Sciatic nerve (tissue), 2 donors: Measurements from ENCODE around the gene MAPK6. TPM values are rescaled to one million over a fixed set of nuclear protein-coding genes. Genes with fewer than 3 reads are reported as not detected.
"Not testable (repeated sequence)": the region's sequence is repeated elsewhere in the genome, so short reads cannot be mapped to it uniquely, and the experiment has no call there.

Experiments used
- ATAC-seq: fragments of 200-7000 bp; cut with Tn5 transposase; one replicate; pipeline ENCODE4 v1.9.1; 2020; ENCODE audit warnings: mild to moderate bottlenecking, moderate library complexity
- DNase-seq: peaks from one replicate; pipeline ENCODE4 v3.0.0-alpha.2; 2020; ENCODE audit warnings: low spot score
- intact Hi-C: fragments of 100-400 bp; cut with DNase I; formaldehyde crosslinking; loops from one replicate; pipeline ENCODE4 v1.14.2; 2022
- total RNA-seq: library from RNA; stranded (reverse); fragmentation: NEBNext Ultra II Directional; extraction: Animal tissue kit (Norgen Biotek cat#: 25700); gene quantifications from one replicate; pipeline ENCODE4 v1.2.1, GENCODE V29; 2021
- donor health status: DM: no; HTN: no; CAD: no.
- donor health status: DM: no; HTN: no; CAD: no.

MAPK6 gene
- total RNA-seq, 1 donor from 2014 or later, result 26.3 TPM

DNA sequence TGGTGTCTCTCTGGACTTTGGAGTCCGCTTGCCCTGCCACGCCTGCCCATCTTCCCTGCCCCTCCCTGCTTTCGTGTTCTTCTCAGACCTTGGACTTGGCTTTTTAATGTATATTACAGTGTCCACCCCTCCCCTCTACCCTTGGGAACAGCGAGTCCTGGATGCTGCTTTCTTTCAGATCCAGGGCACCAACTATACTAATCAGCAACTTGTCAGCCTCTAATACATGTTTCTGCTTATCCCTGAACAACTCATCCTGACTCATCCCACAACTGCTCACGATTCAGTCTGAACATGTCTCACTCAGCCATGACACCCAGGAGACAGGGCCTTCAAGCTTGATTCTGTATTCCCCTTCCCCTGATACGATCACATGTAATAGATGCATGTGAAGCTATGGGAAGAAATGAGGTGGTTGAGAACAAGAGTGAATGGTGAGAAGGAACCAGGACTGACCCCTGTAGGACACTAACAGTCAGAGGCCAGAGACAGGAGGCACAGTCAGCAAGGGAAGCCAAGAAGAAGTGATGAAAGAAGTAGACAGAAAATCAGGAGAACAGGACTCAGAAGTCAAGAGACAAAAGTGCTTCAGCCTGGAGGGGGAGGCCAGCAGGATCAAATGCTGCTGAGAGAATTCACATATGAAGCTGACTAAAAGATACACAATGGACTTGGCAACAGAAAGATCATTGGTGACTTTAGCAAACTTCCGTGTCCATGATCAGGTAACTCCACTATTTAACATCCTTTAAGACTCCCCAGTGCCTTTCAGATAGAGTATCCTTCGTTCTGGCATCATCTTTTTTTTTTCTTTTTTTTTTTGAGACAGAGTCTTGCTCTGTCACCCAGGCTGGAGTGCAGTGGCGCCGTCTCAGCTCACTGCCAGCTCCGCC is 58.1 kb downstream of the MAPK6 start:
- intact Hi-C loops, result no loop called here
- ATAC-seq, result no peak
- no peak for DNase-seq

DNA sequence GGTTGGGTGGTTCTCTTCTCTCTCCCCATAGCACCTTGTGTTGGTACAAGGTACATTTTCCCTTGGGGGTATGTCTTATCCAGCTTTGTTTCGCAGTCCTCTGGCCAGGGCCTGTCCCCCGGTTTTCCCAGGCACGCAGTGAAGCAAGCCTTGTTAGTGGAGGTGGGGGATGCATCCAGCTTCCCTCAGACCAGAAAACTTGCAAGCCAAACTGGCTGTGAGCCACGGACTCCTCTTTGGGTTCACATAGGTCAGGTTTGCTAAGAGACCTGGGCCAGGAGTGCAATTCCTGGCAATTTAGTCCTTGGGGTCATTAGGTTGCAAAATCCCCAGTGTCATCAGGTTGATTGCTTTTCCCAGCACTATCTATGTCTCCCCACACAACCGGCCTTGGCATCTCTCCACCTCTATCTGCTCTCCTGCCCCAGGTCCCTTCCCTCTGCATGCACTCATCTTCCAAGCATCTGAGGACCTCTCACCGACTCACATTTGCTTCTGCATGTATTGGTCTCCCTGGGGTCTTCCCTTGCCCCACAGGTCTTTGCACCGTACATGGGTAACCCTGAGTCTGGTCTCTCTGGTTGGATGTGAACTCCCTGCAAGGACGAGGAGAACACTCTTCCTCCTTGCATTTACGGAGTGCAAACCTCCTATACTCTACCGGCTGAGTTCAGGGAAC is 59.3 kb downstream of the MAPK6 start:
- DNase-seq (no peak), ATAC-seq (peak; percentile 34)
- intact Hi-C loops, result no loop called here

DNA sequence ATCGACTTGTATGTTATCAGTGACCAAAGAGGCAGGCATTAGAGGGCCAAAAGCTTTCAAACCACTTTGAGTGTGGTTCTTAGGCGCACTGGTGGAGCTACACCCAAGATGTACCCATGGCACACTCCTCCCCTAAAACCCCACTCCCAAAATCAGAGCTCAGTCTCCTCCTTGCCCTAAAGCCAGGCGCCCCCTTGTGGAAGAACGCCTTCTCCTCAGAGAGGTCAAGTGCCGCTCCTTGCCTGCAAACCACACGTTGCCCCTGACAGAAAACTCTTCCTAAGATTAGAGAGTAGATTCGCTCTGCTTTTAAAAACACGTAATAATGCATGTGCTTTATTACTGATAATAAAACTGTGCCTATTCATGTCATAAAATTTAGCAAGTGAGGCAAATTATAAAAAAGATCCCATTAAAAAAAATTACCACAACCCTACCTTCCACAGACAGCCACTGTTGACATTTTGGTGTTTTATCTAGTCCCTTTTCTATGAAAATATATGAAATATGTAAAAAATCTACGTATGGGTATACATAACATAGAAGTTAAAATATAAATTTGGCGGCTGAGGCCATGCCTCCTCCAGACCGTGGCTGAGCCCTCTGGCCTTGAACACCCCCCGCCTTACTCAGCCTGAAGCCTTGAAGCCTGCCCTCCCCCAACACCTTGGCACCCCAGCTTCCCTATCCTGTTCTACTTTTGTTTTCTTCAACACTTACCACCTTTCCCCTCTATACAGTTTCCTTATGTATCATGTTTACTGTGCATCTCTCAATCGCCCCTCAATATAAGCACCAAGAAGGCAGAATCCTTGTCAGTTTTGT is 60.1 kb downstream of the MAPK6 start:
- ATAC-seq (peak; percentile 84), DNase-seq (peak; percentile 92)
- intact Hi-C loops, result no loop called here

DNA sequence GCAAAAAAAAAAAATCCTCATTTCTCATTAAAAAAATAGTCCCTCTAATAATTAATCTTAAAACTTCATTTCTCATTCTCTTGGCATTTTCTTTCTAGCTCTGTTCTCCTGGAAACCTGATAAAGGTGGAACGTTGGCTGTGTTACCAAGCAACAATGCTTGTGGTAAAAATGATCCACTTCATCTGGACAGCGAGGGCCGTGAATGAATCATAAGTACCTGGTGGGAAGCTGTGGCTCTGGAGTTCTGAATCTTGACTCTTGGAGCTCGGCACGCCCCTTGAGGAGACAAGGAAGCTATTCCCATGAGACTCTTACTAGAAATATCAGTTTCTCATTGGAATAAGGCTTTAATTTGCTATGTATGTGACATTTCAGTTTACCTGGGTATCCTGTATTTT is 61.0 kb downstream of the MAPK6 start:
- intact Hi-C loops, result loop anchor here (10.0 kb wide), 1 partner anchor 115 kb away; no protein-coding TSS in a partner anchor
- no peak for DNase-seq
- no peak for ATAC-seq

DNA sequence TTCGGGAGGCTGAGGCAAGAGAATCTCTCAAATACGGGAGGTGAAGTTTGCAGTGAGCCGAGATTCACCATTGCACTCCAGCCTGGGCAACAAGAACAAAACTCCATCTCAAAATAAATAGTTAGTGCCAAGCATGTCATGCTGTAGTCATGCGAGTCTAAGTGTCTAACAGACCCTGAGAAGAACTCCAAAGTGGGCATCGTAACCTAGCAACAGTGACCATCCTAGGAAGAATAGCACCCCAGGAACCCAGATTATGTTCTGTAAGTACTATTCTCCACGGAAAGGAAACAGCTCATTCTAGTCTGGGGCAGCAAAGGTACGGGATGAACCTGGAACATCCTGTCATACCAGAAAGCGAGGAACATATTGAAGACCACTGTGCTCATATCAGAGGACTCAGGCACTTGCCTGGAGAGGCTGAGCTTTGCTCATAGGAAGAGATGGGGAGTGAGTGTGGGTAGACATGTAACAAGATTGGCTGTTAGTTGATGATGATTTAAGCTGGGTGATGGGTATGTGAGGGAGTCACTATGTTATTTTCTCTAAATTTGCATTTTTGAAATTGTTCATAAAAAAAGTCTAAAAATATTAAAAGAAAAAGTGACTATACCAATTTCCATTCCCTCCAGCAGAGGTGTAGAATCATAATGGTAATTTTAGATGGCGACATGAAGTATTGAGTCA is 61.8 kb downstream of the MAPK6 start:
- no peak for ATAC-seq
- DNase-seq, result no peak
- intact Hi-C loops, result loop anchor here (10.0 kb wide), 1 partner anchor 116 kb away; no protein-coding TSS in a partner anchor

DNA sequence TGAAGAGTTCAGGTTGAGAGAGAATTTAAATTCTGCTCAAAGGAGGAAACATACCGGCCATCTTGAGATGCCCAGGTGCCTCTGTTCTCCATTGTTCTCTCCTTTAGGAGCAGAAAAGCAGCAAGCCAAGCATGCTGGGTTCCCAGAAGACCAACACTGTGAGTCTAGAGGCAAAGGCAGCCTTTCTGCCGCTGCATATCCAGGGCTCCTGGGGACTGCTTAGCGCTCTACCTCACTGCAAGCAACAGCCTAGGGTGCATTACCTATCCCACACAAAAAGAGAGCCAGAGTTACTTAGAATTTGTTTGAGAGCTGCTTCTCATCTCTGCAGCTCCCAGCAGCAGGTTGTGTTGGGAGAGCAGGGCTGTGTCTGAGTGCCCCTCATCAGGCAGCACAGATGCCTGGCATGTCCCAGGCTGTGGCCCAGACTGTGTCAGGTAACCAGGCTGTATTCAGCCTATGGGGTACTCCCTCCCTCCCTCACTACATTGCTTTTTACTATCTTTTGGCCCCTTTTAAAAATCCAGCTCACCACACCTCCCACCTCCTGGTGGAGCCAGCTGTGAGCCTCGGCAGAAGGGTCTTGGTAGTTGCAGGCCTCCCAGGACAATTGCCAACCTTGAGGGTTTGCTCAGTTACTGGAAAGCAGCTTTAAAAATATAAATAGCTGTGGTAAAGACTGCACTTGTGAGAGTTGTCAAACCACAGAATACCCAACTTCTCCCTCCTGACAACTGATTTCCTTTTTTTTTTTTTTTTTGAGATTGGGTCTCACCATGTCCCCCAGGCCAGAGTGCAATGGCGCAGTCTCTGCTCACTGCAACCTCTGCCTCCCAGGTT is 63.4 kb downstream of the MAPK6 start:
- DNase-seq, result no peak
- no peak for ATAC-seq
- intact Hi-C loops, result loop anchor here (10.0 kb wide), 1 partner anchor 118 kb away; no protein-coding TSS in a partner anchor

DNA sequence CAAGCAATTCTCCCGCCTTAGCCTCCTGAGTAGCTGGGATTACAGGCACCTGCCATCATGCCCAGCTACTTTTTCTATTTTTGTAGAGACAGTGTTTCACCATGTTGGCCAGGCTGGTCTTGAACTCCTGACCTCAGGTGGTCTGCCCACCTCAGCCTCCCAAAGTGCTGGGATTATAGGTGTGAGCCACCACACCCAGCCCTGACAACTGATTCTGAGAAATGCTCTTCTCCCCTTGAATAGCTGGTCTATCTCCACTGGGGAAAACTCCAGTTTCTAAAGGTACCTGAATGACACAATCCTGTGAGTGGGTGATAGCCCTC is 64.0 kb downstream of the MAPK6 start:
- not testable (repeated sequence) for ATAC-seq, DNase-seq
- intact Hi-C loops, result loop anchor here (10.0 kb wide), 1 partner anchor 118 kb away; no protein-coding TSS in a partner anchor

DNA sequence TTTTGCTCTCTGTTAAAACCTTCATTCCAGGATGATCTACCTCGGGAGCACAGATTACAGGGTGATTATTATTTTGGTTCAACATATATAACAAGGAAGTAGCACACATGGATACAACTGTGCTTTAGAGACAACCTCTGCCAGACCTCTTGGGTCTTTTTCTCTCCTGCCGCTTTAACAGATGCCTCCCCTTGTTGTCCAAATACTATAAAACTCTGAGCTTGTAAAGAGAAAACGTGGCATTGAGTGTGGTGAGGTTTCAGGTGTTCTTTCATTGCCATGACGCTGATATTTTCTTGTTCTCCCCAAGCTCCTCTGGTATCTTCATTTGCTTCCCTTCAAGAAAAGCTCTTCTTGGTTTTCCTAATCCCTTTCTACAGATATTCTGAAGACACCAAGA is 64.6 kb downstream of the MAPK6 start:
- no peak for DNase-seq
- intact Hi-C loops, result loop anchor here (10.0 kb wide), 1 partner anchor 119 kb away; no protein-coding TSS in a partner anchor
- no peak for ATAC-seq

DNA sequence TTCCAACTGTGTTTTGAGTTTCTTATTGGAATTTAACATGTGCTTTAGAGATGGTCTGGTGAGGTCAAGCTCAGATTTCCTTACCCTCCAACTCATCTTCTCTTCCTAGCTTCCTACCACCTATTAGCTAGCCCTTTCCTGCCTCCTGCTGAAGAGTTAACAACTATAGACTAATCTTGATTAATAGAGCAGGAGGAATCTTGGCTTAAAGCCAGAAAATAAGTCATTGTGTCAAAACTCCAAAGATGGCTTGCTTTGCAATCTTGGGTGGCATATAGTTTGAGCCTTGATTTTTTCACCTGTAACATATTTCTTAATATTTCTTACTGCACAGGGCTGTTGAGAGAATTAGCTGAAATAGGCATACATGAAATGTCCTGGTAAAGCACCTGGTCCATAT is 66.3 kb downstream of the MAPK6 start:
- intact Hi-C loops, result loop anchor here (10.0 kb wide), 1 partner anchor 120 kb away; no protein-coding TSS in a partner anchor
- no peak for ATAC-seq

DNA sequence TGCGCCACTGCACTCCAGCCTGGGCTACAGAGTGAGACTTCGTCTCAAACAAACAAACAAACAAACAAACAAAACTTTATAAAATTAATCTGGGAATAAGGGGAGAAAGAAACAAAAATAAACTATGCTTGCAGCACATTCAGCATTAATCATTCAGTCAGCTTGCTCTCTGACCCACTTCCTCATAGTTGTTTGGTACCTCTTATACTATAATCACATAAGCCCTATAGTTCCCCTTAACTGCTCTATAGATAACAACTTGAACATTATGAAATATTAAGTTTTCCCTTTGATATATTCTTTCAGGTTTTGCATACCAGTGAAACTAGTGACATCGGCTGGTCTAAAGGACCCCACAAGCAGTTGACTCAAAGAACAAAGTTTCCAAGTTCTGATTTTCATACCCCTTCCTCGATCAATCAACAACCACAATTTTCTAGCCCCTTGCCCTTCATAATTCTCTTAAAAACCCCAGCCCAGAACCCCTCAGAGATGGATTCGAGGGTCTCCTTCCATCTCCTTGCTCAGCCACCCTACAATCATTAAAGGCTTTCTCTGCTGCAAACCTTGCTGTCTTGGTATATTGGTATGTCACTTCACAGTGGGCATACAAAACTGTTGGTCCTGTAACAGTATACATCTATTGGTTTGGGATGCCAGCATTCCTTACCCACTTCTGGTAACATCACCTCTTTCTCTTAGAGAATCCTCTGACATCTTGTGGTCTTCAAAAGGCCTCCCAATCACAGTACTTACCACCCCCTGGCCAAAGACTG is 67.2 kb downstream of the MAPK6 start:
- ATAC-seq, result no peak

More for the DNA sequence above, 66.3 kb downstream of the MAPK6 start:
- DNase-seq, result no peak

DNA sequence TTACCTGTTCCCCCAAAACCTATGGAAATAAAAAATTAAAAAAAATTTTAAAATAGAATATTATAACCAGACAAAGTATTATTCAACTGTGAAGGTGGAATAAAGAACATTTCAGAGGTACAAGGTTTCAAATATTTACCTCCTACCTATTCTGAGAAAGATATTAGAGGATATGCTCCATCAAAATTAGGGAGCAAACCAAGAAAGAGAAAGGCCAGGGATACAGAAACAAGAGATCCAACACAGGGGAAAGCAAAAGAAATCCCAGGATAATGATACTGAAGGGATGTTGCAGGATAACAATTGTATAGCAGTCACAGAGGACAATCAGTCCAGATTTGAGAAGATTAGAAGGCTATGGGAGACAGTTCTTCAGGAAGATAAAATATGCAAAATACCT is 71.2 kb downstream of the MAPK6 start:
- no peak for ATAC-seq
- intact Hi-C loops, result no loop called here

More for the DNA sequence above, 67.2 kb downstream of the MAPK6 start:
- intact Hi-C loops, result loop anchor here (10.0 kb wide), 1 partner anchor 121 kb away; no protein-coding TSS in a partner anchor
- DNase-seq, result no peak

DNA sequence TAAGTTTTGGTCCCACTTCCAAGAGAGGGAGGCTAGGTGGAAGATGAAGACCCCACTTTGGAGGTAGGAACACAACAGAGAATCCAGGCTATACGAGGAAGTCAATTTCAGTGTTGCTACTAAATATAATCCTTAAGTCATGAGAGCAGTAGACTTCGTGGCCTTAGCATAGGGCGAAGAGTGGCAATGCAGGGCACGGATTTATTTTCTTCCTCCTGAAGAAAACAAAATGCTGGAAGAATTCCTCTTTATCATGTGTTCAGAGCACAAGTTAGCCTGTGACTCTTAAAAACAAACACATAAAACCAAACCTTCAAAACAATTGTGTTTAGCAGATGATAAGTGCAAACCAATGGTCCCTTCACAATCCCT is 74.1 kb downstream of the MAPK6 start:
- ATAC-seq (no peak), DNase-seq (no peak)
- intact Hi-C loops, result no loop called here

More for the DNA sequence above, 71.2 kb downstream of the MAPK6 start:
- DNase-seq, result no peak

DNA sequence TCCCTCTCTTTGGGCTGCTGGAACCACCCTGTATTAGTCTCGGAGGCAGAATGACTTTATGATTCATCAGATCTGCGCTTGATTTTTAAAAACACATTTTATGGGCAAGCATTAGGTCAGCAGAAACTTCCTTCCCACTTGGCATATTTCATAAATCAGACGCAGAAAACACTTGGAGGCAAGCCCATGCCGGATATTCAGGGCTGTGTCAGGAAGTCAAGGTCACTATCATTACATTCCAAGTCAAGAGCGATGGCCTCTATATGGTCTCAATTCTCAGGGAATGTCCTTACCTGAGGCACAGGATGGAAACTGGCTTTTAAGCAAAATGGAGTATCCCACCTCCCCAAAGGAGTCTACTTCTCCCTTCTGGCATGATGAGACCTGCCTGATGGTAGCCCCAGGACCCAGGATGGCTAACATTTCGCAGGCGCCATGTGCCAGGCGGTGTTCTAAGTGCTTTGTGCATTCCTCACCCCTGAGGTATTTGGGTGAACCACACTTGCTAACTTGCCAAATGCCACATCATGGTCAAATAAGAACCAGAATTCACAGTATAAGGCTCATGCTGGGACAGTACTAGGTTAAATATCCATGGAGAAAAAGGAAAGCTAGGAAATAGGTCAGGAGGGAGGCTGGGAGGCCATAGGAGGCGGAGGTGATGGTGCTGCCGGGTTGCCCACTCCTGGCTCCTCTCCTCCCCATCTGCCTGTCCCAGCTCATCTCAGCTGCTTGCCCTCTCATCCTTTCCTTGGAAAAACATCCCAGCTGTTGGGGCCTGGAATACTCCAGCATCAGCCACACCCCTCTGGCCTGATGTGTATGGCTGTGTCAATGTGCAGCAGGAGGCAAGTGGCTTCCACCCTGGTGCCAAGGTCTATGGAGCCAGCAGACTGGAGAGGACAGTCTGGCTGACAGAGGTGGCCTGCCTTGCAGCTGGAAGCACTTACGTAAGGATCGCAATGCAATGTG is 74.8 kb downstream of the MAPK6 start:
- no peak for DNase-seq
- intact Hi-C loops, result no loop called here
- ATAC-seq, result peak; percentile 68

DNA sequence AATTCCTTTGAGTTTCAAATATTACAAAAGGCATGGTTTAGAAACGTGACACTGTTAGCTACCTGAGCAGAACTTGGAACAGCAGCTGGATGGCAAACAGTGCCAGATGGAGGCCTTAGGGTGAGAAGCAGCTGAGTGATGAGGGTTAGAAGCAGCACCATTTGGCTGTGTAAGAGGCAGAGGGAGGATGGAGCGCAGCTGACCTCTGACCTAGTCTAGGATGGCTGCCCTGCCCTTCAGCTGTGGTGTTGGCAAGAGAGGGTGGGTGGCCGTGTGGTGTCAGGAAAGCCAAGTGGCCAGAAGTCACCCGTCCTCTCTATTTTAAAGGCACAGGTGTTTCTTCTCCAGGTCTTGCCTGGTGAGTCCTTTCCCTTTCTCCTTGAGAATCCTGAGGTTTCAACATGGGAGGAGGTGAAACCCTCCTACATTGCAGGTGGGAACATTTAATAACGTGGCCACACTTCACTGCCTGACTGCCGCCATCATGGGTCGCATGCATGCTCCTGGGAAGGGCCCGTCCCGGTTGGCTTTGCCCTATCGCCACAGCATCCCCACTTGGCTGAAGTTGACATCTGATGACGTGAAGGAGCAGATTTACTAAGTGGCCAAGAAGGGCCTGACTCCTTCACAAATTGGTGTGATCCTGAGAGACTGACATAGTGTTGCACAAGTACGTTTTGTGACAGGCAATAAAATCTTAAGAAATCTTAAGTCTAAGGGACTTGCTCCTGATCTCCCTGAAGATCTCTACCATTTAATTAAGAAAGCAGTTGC is 76.0 kb downstream of the MAPK6 start:
- DNase-seq (no peak), ATAC-seq (peak; percentile 44)
- intact Hi-C loops, result no loop called here

DNA sequence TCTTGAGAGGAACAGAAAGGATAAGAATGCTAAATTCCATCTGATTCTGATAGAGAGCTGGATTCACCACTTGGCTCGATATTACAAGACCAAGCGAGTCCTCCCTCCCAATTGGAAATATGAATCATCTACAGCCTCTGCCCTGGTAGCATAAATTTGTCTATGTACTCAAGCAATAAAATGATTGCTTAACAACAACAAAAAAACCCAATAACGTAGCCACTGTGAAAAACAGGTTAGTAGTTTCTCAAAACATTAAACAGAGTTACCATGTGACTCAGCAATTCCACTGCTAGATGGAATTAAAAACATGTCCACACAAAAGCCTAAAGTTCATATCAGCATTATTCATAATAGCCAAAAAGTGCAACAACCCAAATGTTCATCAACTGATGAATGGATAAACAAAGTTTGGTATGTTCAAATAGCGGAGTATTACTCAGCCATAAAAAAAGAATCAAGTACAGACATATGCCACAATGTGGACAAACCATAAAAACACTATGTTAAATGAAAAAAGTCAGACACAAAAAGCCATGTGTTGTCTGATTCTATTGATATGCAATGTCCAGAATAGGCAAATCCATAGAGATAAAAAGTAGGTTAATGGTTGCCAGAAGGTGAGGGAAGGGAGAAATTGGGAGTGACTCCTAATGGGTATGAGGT is 76.7 kb downstream of the MAPK6 start:
- peak; percentile 72 for ATAC-seq
- no peak for DNase-seq
- intact Hi-C loops, result no loop called here
